HL-60/S4 treated with phorbol 12-myristate 13-acetate at 8.2 ng/mL for 4 days and 3 days (cell line): ENCODE data around the gene TYR.
"Not testable (repeated sequence)": the region's sequence is repeated elsewhere in the genome, so short reads cannot be mapped to it uniquely, and the experiment has no call there.

Experiments used
- in situ Hi-C: fragments of 300-500 bp; cut with MboI; formaldehyde crosslinking; loops from 2 replicates; pipeline ENCODE4 v1.15.0; 2022; ENCODE audit warnings: low sequenced_read_pairs

The TYR gene

DNA sequence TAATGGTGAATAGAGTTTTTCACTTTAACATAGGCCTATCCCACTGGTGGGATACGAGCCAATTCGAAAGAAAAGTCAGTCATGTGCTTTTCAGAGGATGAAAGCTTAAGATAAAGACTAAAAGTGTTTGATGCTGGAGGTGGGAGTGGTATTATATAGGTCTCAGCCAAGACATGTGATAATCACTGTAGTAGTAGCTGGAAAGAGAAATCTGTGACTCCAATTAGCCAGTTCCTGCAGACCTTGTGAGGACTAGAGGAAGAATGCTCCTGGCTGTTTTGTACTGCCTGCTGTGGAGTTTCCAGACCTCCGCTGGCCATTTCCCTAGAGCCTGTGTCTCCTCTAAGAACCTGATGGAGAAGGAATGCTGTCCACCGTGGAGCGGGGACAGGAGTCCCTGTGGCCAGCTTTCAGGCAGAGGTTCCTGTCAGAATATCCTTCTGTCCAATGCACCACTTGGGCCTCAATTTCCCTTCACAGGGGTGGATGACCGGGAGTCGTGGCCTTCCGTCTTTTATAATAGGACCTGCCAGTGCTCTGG, at the start of gene TYR:
TSS of gene TYR (plus strand) at position 185 of the 541 bp plus-strand sequence. CDS start at position 264, 79 bp downstream.
- in situ Hi-C loops, result no loop called here

DNA sequence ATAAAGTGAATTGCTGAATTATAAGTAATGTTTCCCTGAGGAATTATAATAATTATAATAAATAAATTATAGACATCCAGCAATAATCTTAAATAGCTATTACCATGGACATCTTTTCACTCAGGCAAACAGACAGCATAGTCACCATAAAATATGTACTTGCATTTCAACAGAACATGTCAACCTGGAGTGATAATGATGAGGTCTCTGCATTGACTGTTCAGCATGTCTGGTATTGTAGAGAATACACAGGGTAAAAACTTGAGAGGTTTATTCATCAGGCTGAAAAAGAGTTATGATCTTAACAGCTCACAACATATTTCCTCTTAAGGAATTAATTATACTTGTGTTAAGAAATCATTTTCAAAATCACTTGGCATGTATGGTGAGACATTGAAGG, 41.1 kb upstream of the TYR start:
- in situ Hi-C loops, result no loop called here

DNA sequence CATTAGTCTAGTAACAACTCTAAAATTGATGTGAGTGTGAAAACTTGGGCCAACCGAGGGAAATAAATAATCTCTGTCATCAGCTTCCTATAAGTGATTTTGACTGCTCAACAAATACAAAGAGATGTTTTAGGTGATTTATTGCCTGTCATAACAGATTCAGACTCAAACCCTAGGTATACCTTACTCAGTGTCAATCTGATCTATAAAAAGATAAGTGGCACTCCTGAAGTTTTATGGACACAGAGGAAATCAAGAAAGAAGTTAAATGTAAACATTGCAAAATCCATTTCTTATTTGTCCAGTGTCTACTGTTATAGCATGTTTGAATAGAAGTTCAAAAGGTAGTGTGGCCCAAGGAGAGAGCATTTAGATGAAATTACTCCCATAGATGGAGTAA, 30.4 kb upstream of the TYR start:
- in situ Hi-C loops, result no loop called here

DNA sequence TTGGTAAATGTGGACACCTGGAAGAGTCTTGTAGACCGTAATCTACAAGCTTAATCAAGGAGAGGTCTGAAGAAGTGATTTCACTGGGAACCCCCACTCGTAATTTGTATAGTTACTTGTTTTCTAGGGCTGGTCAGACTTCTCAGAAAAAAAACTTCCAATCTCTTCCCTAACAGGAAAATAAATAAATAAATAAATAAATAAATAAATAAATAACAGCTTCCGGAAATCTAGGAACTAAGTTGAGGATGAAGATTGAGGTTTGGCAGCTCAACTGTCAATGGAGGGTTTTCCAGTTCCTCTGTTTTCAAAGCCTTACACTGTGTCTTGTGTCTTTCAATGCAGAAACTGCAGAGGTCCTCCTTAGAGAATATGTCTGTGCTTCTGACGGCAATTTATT, 17.7 kb upstream of the TYR start:
- in situ Hi-C loops, result no loop called here

DNA sequence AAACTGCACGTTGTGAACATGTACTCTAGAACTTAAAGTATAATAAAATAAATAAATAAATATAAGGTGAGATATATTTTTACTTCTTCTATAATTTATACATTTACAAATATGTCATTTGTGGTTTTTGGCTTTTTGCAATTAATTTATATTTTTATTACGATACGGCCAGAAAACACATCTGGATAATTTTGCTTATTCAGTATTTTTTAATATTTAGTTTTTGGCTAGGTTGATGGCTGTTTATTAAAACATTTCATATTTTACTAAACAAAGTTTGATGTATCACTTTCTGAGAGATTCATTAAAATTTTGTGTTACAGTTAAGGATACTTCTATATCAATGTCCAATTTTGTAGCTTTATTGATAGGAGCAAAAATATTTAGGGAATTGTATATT, 15.7 kb upstream of the TYR start:
- in situ Hi-C loops, result no loop called here

DNA sequence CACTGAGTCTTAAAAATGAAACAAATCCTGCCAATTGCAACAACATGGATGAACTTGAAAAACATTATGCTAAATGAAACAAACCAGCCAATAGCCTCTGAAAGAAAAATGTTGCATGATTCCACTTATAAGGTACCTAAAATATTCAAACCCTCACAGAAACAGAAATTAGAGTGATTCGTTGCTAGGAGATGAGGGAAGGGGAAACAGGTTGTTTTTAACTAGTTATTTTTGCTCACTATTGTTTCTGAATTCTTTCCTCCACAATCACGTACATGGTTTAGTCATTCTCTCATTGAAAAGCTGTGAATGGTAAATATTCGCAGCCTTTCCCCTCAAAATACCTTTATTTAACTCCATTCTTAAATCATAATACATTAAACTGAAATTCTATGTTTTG, 14.0 kb upstream of the TYR start:
- in situ Hi-C loops, result no loop called here

DNA sequence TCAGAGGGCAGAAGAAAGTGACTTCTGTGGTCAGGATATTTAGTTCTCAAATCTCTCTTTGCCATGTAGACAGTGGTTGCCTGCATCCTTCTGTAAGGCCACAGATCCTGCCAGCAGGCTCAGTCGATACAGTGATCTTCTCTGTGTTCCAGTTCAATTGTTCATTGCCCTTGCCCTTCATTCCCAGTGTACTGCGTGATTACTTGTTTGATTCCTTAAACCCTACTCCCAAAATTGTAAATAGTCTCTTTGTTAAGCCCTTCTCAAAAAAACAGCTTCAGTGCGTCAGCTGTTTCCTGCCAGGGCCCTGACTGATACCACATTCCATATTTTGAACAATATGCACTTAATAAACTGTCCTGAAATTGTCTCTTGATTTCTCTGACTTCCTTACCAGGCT, 9.3 kb upstream of the TYR start:
- in situ Hi-C loops, result no loop called here

DNA sequence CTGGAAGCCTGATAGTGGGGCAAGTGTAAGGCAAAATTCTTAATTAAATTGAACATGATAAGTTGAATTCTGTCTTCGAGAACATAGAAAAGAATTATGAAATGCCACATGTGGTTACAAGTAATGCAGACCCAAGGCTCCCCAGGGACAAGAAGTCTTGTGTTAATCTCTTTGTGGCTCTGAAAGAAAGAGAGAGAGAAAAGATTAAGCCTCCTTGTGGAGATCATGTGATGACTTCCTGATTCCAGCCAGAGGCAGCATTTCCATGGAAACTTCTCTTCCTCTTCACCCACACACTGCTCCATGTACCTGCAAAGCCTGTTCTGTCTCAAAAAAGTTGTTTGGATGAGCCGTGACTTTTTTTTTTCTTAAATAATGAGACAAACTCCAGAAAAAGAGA, 1.9 kb upstream of the TYR start:
- in situ Hi-C loops, result no loop called here

DNA sequence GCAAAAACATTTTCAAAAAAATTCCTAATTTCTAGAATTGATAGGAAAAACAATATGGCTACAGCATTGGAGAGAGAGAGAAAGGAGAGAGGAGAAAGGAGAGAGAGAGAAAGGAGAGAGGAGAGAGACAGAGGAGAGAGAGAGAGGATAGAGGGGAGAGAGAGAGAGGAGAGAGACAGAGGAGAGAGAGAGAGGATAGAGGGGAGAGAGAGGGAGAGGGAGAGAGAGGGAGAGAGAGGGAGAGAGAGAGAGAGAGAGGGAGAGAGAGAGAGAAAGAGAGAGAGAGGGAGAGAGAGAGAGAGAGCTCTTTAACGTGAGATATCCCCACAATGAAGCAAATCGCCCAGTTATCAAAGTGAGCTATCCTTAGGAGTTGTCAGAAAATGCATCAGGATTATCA, 737 bp upstream of the TYR start:
- in situ Hi-C loops, result no loop called here

DNA sequence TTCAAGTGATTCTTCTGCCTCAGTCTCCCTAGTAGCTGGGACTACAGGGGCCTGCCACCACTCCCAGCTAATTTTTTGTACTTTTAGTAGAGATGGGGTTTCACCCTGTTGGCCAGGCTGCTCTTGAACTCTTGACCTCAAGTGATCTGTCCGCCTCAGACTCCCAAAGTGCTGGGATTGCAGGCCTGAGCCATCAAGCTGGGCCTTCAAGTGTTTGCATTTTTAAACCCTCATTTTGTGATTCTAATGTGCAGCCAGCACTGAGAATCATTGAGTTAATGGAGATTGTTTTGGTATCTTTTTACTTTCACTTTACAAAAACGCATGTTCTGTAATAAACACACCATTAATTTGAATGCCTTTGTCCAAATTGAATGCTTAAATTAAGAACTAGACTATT, 3.4 kb downstream of the TYR start:
- in situ Hi-C loops, result no loop called here

DNA sequence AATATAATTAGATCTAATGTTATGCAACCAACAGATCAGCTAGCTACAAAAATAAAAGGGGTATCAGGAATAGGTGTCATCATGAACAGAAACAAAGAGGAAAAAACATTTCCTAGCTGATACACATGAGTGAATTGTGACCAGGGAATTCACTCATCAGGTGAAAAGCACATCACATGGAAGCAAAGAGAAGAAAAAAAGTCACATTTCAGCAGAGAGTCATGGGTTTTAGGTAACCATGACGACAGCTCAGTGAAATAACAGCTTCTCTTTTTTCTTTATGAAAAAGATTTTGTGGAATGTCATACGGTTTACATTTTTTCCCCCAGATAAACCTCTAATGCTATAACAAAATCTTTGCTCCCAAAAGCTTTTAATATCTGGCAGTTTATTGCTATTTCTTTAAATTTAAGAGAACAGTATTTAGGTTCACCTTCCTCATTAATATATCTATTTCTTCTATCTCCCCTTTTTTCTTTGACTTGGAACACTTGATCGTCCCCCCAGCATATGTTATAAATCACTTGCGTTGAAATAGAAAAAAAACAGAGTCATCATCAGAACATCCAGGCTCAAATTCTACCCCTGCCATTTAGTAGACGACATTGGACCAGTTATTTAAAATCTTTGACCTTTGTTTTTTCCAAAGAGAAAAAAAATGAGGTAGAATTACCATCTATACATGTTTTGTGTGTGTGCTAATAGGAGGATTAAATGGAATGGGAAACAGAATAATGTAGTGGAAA, 5.3 kb downstream of the TYR start:
- in situ Hi-C loops, result no loop called here

DNA sequence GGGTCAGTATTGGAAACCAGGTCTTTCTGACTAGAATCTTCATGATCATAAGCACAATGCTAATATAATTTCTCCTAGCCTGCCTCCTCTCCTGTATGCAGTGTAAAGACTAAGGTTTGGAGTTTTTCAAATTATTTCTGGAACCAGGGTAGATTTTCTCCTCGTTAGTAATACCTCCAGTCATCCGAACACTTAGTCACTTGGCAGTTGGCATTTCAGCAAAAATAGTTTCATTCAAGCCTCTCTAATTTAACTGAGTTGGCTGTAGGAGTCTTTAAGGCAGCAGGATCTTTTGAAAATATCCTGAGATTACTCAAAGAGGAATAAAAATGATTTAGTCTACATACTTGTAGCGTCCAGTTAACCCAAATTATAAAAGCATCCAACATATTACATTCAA, 6.3 kb downstream of the TYR start:
- in situ Hi-C loops, result no loop called here

DNA sequence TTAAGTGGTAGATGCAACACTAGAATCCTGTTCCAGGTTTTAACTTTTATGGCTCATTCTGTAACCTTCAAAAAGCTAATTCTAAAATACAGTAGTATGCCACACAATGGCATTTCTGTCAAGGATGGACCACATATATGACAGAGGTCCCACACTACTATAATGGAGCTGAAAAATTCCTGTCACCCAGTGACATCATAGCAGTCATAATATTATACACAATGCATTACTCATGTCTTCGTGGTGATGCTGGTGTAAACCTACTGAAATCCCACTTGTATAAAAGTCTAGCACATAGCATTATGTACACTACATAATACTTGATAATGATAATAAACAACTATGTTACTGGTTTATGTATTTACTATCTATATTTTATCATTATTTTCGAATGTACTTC, 12.1 kb downstream of the TYR start:
- in situ Hi-C loops, result no loop called here

DNA sequence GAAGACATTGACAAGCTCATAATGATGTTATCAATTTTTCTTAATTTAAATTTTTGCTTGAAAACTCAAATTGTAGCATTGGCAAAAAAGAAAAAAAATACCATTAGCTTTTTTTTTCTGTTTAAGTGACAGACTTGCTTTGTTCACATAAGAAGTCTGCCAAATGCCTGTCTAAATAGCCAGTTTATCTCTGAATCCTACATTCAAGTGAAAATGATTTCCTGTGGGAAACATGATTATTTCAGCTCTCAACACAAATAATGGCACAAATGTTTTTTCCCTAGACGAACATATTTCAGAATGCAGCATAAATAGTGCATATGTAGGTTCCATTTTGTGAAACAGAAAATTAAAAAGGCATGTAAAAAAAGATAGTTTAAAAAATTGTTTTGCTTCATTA, 23.5 kb downstream of the TYR start:
- in situ Hi-C loops, result no loop called here

DNA sequence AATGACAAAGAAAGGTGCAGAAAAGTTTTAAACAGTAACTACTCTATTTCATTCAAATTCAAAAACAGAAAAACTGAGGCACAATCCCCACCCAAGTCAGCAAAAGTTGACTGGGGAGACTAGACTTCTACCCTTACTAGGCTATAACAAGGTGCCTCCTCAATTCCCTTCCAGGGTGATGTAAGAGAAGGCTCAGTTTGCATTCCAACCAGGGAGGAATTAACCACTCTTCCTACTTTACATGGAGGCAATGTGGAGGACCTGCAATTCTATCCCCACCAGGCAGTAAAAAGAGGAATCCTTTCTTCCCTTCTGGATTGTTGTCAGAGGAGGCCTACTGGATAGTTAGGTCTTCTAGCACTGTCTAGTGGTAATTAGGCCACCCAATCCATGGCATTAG, 26.1 kb downstream of the TYR start:
- in situ Hi-C loops, result no loop called here

DNA sequence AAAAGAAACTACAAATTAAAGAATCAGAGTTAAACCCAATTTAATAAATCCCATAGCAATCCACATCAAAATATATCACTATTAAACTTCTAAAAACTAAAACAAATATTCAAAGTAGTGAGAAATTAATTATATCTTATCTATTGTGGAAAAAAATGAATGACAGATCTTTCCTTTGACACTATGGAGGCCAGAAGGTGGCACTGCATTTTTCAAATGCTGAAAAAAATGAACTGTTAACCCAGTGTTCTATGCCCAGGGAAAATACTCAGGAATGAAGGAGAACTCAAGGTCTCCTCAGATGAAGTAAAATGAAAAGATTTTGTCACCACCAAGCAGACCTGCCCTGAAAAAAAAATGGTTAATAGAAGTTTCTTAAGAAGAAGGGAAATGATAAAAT, 27.7 kb downstream of the TYR start:
- in situ Hi-C loops, result no loop called here

DNA sequence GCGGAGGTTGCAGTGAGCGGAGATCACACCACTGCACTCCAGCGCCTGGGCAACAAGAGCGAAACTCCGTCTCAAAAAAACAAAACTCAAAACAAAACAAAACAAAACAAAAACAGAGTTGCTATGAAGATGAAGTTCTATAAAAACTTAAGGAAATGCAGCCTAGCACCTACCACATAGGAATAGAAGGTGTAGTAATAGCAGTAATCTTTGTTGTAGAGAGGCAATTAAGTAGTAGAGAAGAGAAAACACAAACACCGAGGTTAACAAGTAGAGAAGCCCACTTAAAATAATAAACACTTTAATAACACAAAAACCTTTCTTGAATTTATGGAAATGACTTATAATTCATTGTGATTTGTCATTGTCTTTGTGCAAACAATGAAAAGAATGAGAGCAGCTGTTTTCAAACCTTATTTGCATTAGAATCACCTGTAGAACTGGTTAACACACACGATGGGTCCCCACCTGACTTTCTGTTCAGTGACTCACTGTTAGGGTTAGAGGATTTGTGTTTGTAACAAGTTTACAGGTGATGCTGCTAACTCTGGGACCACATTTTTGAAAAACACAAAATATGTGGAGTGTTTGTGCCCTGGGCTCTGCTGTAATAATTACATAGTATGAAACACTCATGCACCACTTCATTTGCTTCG, 43.1 kb downstream of the TYR start:
- in situ Hi-C loops, result no loop called here

DNA sequence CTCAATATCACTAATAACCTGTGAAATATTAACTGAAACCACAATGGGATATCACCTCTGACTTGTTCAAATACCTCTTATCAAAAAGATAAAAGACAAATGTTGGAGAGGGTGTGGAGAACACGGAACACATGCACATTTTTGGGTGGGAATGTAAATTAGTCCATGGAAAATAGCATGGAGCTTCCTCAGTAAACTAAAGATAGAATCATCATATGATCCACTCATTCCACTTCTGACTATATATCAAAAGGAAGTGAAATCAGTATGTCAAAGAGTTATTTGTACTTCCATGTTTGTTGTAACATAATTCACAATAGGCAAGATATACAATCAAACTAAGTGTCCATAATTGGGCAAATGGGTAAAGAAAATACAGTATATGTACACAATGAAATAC, 57.4 kb downstream of the TYR start:
- in situ Hi-C loops, result no loop called here

DNA sequence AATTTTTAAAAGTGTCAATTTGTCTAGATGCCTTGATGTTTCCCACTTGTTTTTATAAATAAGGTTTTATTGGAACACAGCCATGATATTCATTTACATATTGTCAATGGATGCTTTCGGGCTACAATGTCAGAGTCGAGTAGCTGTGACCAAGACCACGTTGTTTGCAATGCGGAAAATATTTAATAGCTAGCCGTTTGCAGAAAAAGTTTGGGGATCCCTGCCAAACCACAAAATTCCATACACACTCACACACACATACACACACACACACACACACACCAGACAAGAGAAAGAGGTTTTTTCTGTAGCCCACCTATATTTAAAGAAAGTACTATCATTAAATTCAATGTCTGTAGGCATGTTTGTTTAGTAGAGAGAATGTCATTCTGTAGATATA, 58.3 kb downstream of the TYR start:
- in situ Hi-C loops, result no loop called here

DNA sequence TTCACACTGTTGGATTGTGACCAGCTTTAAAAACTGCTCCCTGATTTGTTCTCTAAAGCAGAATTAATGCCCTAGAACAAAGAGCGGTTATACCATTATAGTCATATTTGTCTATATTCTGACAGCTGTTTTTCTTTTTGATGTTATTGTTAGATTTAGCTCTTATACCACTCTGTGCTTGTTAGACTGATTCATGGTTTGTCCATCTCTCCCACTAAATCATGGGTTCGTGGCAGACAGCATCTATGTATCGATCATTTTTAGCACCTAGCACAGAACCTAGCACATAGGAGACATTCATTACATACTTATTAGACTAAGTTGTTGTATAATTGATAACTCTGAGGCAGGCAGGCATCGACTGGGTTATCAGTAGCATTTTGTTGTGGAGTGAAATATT, 69.3 kb downstream of the TYR start:
- in situ Hi-C loops, result not testable (repeated sequence)

DNA sequence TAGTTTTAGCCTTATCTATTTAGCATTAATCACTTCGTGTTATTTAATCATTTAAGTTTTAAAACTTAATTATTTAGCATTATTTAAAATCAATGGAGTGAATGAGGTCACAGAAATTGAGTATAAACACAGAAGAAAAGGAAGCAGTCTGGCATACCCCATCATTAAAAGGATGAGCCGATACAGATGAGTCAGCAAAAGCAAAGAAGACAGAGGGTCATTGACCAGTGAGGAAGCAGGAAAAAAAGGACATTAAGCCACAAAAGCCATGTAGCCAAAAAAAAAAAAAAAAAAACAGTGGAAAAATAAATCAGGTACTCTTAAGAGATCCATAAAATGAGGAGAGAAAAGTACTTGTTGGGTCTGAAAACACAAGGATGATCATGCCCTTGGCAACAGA, 71.5 kb downstream of the TYR start:
- in situ Hi-C loops, result no loop called here

DNA sequence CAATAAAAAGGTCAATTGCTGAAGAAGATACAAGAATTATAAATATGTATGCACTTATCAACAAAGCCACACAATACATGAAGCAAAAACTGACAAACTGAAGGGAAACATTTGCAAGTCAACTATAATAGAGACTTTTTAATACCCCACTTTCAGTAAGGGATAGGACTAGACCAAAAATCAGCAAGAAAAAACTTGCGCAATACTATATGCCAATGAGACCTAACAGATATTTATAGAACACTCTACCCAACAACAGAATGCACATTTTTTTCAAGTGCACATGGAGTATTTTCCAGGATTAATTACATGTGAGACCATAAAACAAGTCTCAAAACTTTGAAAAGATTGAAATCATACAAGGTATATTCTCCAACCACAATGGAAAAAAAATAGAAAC, 83.8 kb downstream of the TYR start:
- in situ Hi-C loops, result not testable (repeated sequence)
